CD4-positive, alpha-beta T cell treated with Interleukin-6 at 100 ng/mL for 8 hours (primary cell): ENCODE data around the gene LIX1.
"Not testable (repeated sequence)": the region's sequence is repeated elsewhere in the genome, so short reads cannot be mapped to it uniquely, and the experiment has no call there.

Experiments used
- DNase-seq: peaks from one replicate; pipeline ENCODE4 v3.0.0-alpha.2; 2020; ENCODE audit warnings: mixed read lengths, low spot score

LIX1 gene

DNA sequence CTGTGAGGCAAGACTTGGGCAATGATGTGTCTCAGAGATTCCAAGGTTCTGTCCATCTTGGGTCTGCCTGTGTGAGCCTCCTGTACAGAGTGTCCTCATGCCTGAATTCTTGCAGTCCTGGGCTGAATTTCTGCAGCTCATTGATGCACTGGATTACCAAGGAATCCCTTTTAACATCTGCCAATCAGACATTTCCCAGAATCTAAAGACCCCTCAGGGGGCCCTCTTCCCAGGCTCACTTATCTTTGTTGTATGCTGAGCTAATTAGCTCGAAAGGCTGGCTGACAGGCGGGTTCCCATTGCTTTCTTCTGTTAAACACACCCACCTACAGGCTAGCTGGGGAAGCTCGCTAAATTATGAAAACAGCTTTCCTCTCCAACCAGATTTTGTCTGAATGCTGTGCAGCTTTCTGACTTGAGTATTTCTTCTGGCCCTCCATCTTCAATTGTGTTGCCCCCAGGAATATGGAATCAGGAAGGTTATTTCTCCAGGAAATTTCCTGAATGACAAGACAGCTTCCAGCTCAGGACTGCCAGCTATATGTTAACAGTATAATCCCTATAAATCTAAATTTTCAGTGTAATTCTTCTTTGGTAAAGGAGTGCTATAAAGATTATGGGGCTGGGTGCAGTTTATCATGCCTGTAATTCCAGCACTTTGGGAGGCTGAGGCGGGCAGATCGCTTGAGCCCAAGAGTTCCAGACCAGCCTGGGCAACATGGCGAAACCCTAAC lies at the start of gene LIX1:
LIX1 (minus strand) TSS at position 91 of the 734 bp plus-strand sequence; CDS start at position 56, 35 bp downstream.
- peak; percentile 8 for DNase-seq

- no peak for DNase-seq
Observed at GRCh38 chr5:97191893-97192292, 49.5 kb upstream of the LIX1 start.

- DNase-seq: not testable (repeated sequence)
Observed at GRCh38 chr5:97189523-97189922, 47.1 kb upstream of the LIX1 start.

DNA sequence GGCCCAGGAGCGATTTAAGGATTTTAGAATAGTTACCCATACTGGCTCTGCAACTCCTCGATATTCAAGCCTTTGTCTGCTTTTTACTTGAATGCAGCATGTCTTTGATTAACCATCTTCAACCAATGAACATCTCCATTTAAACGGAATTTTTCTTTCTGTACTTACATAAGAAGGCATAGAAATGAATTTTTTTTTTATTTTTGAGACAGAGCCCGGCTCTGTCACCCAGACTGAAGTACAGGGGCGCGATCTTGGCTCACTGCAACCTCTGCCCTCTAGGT lies 41.5 kb upstream of the LIX1 start:
- no peak for DNase-seq

DNA sequence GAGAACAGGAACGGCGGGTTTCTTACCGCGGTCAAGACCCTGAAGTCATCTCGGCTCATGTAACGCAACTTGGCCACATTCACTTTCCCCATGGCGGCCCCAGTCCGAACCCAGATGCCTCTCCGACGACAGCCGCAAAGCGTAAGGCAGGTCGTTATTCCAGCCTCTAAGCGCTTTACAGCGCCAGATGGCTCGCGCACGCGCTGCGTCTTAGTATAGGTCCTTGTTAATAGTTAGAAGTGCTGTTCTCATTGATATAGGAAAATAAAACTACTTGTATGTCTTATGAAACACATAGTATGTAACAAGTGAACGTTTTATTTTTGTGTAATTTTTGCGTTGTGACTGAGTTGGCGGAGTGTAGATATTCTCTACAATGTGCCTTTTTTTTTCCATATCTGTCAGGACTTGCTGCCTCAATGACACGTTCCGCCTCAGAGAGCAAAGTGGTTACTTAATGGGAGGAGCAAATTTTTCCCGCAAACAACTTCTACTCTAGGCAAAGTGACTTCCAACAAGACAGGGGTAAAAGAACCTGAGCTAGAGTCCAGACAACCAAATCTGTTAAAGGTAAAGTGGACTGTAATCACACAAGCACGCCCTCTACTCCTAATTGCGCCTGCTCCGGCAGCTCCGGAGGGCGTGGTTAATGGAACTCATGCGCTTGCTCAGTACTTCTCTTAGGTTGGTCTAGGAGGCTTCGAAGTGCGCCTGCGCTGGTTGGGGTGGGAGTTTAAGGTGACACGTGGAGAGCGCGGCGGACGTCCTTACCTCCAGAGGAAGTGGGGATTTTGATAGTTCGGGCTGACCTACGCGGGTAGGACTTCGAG lies 40.9 kb upstream of the LIX1 start, which contains the start of gene RIOK2:
RIOK2 (minus strand) TSS at position 148 of the 830 bp plus-strand sequence; CDS start at position 92, 56 bp downstream.
- DNase-seq: peak; percentile 95

DNA sequence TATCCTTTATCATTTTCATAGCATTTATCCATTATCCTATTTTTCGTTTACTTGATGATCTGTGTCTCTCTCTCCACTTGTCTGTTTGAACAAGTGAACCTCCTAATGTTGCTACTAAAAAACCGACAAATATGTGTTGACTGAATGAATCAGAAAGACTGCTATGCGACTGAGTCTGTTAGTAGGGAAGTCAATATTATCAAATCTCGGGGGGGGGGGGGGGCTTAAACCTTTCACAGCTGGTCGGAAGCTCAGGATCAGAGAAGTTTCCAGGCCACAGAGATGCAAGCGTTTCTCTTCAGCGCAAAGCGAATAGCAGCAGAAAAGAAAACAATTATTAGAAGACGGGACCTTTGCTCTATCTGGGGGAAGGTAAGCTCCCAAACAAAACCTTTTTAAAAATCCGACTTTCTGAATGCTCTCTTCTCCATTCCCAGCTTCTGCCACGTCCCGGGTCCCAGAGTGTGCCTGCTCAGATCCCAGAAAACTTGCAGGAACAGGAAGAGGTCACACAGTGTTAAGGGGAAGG lies 40.2 kb upstream of the LIX1 start:
- no peak for DNase-seq

- DNase-seq: no peak
Observed at GRCh38 chr5:97181856-97182545, 39.6 kb upstream of the LIX1 start.

- DNase-seq: not testable (repeated sequence)
Observed at GRCh38 chr5:97179457-97179856, 37.0 kb upstream of the LIX1 start.

- no peak for DNase-seq
Observed at GRCh38 chr5:97172227-97172626, 29.8 kb upstream of the LIX1 start.

DNA sequence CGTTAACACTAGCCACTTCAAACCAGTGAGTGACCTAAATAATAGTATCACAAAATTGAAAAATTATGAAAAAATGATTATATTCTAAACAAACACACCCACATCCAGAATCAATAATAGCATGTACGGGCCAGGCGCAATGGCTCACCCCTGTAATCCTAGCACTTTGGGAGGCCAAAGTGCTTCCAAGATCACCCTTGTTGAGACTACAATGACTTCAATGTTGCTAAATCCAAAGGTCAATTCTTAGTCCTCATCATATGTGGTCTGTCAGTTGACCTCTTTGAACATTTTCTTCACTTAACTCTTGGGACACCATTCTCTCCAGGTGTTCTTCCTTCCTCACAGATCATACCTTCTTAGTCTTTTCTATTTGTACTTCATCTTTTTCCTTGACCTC lies 29.3 kb upstream of the LIX1 start:
- DNase-seq: no peak

DNA sequence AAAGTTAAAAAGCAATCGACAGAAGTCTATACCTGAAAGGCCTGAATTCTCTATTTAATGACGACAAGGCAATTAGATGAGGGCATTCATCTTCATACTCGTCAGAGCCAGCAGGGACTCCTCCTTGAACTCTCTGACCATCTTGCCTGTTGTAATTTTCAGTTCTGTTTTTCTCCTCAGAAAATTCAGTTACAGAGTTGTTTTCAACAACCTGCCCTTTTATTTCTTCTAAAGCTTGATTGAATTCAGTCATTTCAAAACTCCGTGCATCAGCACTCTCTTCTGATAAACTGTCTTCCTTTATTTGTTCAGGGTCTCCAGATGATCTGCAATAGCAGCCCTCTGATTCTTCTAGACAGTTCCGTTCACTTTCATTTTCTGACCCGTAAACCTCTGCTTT lies 25.0 kb upstream of the LIX1 start:
- no peak for DNase-seq

DNA sequence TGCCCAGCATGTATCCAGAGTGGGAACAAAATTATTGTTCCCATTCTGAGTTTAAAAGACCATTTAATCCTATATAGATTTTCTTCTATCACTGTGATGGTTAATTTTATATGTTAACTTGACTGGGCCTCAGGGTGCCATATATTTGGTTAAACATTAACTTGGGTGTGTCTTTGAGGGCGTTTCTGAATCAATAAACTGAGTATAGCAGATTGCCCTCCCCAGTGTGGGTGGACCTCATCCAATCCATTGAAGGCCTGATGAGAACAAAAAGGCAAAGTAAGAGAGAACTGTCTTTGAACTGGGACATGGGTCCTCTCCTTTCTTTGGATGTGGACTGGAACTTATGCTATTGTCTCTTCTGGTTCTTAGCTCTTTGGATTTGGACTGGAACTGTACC lies 23.3 kb upstream of the LIX1 start:
- no peak for DNase-seq

GRCh38 chr5:97164846-97165245 lies 22.4 kb upstream of the LIX1 start:
- no peak for DNase-seq

DNA sequence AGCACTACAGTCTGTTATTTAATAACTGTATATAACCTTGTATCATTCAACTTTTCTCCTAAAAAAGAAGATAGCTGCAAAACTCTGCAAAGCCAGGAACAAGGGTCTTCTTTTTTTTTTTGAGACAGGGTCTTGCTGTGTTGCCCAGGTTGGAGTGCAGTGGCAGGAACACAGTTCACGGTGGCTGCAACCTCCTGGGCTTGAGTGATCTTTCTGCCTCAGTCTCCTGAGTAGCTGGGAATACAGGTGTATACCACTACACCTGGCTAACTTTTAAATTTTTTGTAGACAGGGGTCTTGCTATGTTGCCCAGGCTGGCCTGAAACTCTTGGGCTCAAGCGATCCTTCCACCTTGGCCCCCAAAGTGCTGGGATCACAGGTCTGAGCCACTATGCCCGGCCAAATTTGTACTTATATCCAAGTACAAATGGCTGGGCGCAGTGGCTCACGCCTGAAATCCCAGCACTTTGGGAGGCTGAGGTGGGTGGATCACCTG lies 21.4 kb upstream of the LIX1 start:
- DNase-seq: no peak

DNA sequence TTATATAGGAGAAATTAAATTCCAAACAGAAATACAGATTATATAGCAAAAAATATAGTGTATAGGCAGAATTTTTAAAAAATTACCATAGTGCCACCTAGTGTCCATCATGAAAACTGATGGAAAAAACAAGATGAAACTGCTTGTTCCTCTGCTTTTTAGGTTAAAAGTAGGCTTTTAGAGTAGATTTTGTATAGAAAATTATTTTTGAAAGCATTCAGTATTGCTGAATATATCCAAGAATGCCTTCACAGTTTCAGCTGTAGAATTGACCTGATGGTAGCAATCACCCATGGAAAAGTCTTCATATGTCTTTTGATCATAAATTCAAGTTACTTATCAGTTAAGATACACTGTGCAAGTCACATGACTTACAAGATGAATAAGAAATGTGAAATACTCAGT lies 21.0 kb upstream of the LIX1 start:
- no peak for DNase-seq

- DNase-seq: peak; percentile 57
Observed at GRCh38 chr5:97162045-97162444, 19.6 kb upstream of the LIX1 start.

DNA sequence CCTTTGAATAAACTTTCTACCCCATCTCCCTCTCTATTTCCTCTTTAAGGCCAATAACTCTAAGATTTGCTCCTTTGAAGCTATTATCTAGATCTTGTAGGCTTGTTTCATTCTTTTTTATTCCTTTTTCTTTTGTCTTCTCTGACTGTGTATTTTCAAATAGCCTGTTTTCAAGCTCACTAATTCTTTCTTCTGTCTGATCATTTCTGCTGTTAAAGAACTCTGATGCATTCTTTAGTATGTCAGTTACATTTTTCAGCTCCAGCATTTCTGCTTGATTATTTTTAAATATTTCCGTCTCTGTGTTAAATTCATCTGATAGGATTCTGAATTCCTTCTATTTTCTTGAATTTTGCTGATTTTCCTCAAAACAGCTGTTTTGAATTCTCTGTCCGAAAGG lies 15.3 kb upstream of the LIX1 start:
- no peak for DNase-seq

- DNase-seq: no peak
Observed at GRCh38 chr5:97151370-97151769, 9.0 kb upstream of the LIX1 start.

GRCh38 chr5:97150401-97150800 lies 8.0 kb upstream of the LIX1 start:
- DNase-seq: no peak

- no peak for DNase-seq
Observed at GRCh38 chr5:97149709-97150108, 7.3 kb upstream of the LIX1 start.

- DNase-seq: no peak
Observed at GRCh38 chr5:97148288-97148687, 5.9 kb upstream of the LIX1 start.

DNA sequence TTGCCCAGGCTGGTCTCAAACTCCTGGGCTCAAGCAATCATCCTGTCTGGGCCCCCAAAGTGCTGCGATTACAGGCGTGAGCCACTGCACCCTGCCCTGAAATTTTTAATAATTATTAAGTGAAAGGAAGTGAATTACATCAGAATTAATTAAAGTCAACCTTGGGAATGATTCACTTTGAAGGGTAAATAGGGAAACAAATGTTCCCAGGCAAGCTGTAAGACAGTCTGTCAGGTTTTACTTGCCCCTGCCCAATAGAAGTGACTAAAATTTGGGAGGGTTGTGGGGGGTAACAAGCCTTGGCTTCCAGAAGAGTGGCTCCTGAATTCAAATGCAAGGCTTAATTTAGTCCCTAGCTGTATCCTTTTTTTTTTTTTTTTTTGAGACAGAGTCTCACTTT lies 1.3 kb upstream of the LIX1 start:
- DNase-seq: no peak
